Gastrocnemius medialis (tissue), 4 donors: ENCODE results near the gene SSH3.

Source experiments
- CTCF ChIP-seq, 5 experiments: fragments of 450-650 bp in 3 of 5; fragments of 200-600 bp in 2 of 5; sonication (generic) in 2 of 5; IDR thresholded peaks in 4 of 5; conservative IDR thresholded peaks in 1 of 5; 1 replicate in 4 of 5; 2 replicates in 1 of 5; pipeline ENCODE4 v1.5.1; 2016 to 2019; ENCODE audit warnings: antibody characterized with exemption in 5 of 5, mild to moderate bottlenecking in 3 of 5, moderate library complexity in 3 of 5
- POLR2A ChIP-seq, 2 donors: fragments of 450-650 bp; IDR thresholded peaks; one replicate each; pipeline ENCODE4 v1.6.1; 2017; ENCODE audit warnings: antibody characterized with exemption in 2 of 2, mild to moderate bottlenecking in 2 of 2, moderate library complexity in 2 of 2

DNA sequence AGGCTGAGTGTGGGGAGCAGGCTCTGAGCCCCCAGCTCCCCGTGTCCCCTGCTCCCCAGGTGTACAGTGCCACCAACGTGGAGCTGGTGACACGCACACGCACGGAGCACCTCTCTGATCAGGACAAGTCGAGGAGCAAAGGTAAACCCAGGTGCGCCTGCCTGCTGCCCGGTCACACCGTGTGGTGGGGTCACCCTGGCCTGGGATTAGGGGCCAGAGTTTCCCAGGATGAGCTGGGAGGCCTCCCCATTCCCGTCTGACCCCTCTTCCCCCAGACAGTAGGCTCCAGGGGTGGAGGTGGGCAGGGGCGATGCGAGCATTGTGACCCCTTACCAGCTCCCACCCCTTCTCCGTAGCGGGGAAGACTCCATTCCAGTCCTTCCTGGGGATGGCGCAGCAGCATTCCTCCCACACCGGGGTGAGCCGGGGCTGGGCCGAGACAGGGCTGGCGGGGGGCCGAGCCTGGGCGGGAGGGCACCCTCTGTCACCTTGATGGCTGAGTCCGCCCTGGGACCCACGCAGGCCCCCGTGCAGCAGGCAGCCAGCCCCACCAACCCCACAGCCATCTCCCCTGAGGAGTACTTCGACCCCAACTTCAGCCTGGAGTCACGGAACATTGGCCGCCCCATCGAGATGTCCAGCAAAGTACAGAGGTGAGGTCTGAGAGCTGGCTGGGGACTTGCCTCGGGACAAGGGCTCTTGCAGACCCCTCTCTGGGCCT lies 3.7 kb upstream of the SSH3 start:
- TF ChIP-seq CTCF (IDR thresholded peaks at IDR 0.05 in 4 of 5, conservative IDR thresholded peaks at IDR 0.05 in 1 of 5) (no peak), POLR2A (IDR thresholded peaks at IDR 0.05) (no peak)
